HG02623 (cell line): ENCODE data around the gene CLN6.
"Not testable (repeated sequence)": the region's sequence is repeated elsewhere in the genome, so short reads cannot be mapped to it uniquely, and the experiment has no call there.

Source experiments
- ATAC-seq: cut with Tn5 transposase; IDR thresholded peaks from one replicate; pipeline ENCODE4 v1.9.1; 2021; ENCODE audit warnings: moderate library complexity; ENCODE audit not compliant: unreplicated experiment

The CLN6 gene

GRCh38 chr15:68224108-68224507 is 5.4 kb downstream of the CLN6 start:
- no peak for ATAC-seq

- no peak for ATAC-seq
Observed at GRCh38 chr15:68223171-68223570, 6.4 kb downstream of the CLN6 start.

- ATAC-seq, result not testable (repeated sequence)
Observed at GRCh38 chr15:68222432-68222743, 7.1 kb downstream of the CLN6 start.

- ATAC-seq, result not testable (repeated sequence)
Observed at GRCh38 chr15:68221530-68222431, 7.7 kb downstream of the CLN6 start.

- ATAC-seq, result no peak
Observed at GRCh38 chr15:68220967-68221366, 8.6 kb downstream of the CLN6 start.

- ATAC-seq, result no peak
Observed at GRCh38 chr15:68220489-68220888, 9.0 kb downstream of the CLN6 start.

- no peak for ATAC-seq
Observed at GRCh38 chr15:68218847-68219798, 10.4 kb downstream of the CLN6 start.

GRCh38 chr15:68218331-68218730 is 11.2 kb downstream of the CLN6 start:
- ATAC-seq, result no peak

GRCh38 chr15:68217341-68217740 is 12.2 kb downstream of the CLN6 start:
- no peak for ATAC-seq

- no peak for ATAC-seq
Observed at GRCh38 chr15:68214838-68215254, 14.7 kb downstream of the CLN6 start.

GRCh38 chr15:68213991-68214837 is 15.3 kb downstream of the CLN6 start:
- ATAC-seq, result no peak

- not testable (repeated sequence) for ATAC-seq
Observed at GRCh38 chr15:68213491-68213845, 16.1 kb downstream of the CLN6 start.

GRCh38 chr15:68211656-68212320 is 17.7 kb downstream of the CLN6 start:
- no peak for ATAC-seq

- no peak for ATAC-seq
Observed at GRCh38 chr15:68210821-68211655, 18.5 kb downstream of the CLN6 start.

GRCh38 chr15:68210409-68210756 is 19.1 kb downstream of the CLN6 start:
- ATAC-seq, result no peak

GRCh38 chr15:68209735-68210408 is 19.7 kb downstream of the CLN6 start:
- ATAC-seq, result no peak

- no peak for ATAC-seq
Observed at GRCh38 chr15:68209272-68209671, 20.3 kb downstream of the CLN6 start.

- ATAC-seq, result no peak
Observed at GRCh38 chr15:68208636-68209240, 20.8 kb downstream of the CLN6 start.

- no peak for ATAC-seq
Observed at GRCh38 chr15:68208136-68208535, 21.4 kb downstream of the CLN6 start.
